Medulla oblongata (tissue), 1 donor: ENCODE results near the gene CLSTN2.

ENCODE experiments used
- DNase-seq: peaks from one replicate; pipeline ENCODE4 v3.0.0-alpha.2; 2015; ENCODE audit errors: extremely low spot score

CLSTN2 gene

GRCh38 chr3:140378571-140379340, 443.8 kb downstream of the CLSTN2 start:
- no peak for DNase-seq

GRCh38 chr3:140384028-140384771, 449.2 kb downstream of the CLSTN2 start:
- DNase-seq, result no peak

DNA sequence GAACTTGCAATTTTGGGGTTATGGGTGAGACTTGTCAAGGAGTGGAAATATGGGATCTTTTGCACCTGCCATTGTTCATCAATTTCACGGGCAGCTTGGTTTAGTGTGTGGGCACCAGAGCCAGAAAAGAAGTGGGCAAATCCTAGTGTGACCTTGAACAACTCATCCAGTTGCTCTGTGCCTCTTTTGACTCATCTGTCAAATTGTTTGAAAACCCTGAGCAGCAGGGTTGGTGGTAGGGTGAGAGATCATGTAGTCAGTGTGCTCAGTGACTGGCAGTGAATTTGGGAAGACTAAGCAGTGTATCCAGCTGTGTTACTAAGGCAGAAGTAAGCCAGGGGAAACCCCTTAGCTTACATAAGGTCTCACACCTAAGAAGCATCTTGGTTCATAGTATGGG, 449.9 kb downstream of the CLSTN2 start:
- no peak for DNase-seq

DNA sequence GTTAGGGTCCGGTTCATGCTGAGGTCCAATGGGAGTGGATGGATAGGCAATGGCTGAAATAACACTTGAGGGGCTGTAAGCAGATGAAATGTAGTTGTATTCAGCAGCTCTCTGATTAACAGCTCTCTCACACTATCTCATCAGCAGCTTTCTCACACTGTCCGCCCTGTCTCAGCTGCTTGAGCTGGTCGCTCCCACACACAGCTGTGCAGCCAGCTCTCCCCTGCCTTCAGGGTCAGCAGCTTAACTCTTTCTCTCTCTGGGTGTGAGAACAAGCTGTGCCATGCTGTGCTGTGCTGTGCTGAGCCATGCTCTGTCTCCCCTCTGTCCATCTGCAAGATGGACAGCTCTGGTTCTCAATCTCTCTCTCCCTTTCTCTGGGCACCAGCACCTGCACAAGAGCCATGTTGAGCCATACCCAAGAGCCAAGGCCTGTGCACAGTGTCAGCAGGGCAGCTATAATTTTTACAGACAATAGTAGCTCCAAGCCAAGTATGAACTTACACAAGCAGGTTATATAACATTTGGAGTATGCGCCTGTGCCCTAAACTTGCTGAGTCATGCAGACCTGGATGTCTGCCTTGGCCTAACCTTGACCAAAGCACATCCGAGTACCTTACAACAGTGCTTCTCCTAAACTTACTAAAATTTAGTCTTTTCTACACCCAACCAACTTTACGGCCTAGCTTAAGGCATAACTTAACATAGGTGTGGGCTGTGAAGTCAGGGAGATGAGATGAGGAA, 451.5 kb downstream of the CLSTN2 start:
- DNase-seq, result no peak

GRCh38 chr3:140387244-140387643, 452.3 kb downstream of the CLSTN2 start:
- no peak for DNase-seq

DNA sequence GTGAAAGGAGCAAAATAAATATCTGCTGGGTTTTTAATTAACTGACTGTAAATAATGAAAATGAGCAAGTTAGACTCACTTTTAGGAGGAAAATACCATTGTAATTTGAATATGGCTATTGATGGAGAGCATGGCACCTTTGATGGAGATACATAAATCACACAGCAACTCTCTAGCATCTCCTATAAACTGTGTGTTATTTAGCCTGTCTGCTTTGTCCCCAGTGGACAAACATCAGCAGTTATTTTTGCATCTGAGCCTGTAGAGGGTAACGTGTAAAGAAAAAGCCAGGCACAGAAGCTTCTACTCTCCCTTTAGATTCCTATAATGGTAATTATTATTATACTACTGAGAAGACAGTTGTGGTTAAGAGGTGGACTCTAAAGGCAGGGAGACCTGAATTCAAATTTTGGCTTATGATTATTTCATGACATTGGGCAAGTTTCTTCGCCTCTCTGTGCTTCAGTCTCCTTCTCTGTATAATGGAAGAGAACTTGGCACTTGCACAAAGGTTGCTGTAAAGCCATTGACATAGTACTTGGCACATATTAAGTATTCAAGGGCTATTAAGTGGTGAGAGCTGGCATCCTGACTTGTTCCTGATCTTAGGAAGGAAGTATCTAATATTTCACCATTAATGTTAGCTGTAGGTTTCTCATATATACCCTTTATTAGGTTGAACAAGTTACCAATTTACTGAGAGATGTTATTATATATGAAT, 453.4 kb downstream of the CLSTN2 start:
- no peak for DNase-seq

DNA sequence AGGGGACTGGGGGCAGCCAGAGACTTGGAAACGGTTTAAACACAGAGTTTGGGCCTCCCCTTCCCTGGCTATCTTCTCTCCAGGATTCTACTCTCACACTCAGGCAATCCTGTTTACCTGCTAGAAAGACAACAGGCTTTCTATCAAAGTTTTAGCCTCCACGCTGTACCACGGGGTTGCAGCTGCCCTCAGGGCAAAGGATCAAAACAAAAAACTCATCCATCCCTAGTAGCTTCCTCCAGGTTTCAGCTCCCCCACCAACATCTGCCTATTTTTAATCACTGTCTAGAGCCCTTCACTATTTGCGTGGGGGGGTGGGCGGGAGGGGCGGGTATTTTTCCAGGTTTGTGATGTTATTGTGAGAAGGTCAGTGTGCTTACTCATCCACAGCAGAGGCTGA, 456.1 kb downstream of the CLSTN2 start:
- no peak for DNase-seq

DNA sequence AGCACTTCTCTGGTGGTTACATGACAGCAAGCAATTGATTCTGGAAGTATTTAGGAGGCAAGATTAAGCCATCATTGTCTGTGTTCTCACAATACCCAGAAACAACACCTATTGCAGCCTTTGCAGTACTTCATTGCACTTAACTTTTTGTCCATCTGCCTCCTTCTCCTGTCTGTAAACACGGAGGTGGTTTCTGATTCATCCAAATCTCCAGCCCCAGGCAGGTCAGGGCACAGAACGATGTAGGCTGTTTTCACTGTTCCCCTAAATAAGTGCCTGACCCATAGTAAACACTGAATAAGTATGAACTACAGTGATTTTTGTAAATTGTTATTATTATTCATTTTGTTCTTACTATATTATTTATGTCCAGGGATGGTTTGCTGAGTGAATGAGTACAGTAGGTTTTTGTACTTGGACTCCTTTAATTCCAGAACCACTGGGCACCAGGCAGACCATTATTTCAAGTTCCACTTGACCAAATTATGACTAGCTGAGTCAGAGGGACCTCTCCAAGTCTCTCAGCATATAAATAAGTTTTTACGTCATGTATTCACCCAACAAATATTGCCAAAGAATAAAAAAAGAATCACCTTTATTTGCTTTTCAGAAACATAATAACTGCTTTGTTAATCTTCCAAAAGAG, 459.6 kb downstream of the CLSTN2 start:
- DNase-seq, result no peak

DNA sequence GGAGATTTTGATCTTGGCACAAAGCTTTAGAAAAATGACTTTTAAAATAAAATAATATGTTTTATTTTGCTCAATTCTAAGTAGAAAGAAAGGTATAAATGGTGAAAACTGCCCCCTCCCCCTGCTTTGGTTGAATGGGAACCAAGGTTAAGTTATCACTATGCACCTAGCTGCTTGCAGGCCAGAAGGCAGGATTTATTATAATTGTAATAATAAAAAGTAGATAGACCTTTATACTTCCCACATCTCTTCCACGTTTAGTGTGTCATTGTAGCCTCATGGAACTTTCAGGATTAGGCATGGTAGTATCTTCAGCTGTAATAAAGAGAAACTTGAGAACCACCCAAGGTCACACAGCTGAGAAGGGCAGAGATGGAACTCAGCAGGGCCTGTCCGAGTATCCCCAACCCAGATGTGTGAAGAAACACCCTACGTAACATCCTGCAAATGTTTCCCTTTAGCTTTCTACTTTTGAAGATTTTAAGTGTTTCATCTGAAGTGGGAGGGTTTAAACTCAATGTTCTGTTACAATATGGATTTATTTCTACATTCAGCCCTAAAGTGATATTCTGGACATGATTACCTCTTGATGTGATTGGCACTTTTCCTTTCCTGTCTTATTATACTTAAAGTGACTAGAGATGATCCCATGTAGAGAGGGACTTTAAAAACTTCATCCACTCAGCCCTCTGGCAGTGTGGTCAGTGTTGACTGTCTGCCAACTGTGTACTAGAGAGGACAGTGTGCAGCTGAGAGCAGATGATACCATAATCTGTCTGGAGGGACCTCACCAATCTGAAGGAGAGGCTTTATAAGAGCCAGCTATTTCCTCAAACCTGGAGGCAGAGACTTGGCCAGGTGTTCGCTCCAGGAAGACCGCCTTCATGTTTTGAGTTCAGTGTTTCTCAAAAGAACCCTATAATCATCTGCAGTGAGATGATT, 460.4 kb downstream of the CLSTN2 start:
- DNase-seq, result no peak

DNA sequence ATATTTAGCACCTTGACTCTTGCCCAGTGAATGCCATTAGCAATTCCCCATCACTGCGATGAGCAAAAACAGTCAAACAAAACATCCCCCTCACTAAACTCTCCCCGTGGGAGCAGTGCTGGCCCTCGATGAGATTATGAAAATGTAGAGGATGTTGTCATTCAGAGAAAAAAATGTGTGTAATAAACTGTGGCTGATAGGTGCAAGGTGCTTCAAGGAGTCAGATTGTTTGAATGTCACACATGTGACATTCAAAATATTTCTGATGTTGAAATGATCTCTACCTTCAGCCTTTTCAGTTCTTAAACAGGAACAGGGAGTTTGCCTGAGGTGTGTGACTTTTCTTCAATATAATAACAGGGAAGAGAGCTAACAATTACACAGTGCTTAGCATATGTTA, 461.1 kb downstream of the CLSTN2 start:
- no peak for DNase-seq

DNA sequence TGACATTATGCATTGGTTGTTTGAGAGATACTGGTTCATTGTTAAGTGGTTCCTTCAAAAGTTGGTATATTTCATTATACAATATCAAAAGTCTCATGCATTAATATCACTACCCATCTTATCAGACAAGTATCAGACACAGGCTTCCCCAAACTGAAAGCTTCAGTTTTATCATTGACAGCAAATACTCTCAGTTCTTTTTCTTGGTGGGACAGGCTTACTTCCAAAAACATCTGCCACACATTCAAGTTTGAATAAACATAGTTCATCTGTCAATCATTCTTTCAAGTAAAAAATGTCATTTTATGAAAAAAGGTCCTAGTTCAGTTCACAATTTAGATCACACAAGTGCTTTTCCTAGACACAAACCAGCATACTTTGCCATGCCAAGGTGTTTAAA, 462.9 kb downstream of the CLSTN2 start:
- DNase-seq, result no peak

DNA sequence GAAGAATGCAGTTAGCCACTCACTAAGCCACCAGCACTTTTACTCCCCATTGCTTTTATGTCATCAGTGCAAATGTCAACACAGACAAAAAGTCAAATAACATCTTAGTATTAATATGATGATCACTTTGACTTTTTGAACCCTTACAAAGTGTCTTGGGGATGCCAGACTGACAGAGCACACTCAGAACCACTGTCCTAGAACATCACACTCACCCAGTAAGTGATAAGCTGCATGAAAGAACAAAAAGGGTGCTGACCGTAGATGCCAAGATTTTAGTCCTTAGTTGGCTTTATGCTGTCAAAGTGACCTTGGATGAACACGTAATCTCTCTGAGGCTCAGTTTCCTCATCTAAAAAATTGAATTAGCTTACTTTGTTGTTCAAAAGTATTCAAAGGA, 463.4 kb downstream of the CLSTN2 start:
- DNase-seq, result no peak

GRCh38 chr3:140399871-140400270, 464.9 kb downstream of the CLSTN2 start:
- peak; percentile 42 for DNase-seq

- DNase-seq, result peak; percentile 30
These were observed 468.1 kb downstream of the CLSTN2 start for GRCh38 chr3:140403079-140403478.

DNA sequence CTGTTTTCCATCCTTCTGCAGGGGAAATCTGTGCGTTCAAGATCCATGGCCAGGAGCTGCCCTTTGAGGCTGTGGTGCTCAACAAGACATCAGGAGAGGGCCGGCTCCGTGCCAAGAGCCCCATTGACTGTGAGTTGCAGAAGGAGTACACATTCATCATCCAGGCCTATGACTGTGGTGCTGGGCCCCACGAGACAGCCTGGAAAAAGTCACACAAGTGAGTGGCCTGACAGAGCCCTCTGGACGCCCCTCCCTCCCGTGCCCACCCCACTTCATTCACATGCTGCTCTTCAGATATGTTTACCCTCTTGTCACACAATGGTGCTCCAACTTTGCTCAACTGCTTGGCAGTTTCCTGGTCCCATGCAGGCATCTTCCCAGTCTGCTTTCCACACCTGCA, 468.6 kb downstream of the CLSTN2 start:
- no peak for DNase-seq

DNA sequence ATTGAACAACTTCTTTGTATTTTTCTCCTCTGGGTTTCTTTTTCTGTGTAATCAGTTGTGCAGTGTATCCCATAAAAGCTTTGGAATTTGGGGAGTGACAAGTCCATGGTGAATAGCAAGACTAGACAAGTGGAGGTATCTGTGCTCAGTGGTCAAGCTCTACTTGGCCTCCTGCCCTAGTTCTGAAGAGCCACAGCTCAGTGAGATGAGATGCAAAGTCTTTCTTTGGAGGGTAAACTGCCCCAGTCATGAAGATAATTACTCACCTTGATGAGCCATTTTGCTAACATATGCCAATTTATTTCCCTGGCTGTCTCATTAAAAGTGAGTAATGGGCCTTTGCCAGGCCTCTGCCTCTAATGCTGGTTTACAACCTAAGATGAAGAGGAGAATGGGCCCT, 471.7 kb downstream of the CLSTN2 start:
- no peak for DNase-seq

DNA sequence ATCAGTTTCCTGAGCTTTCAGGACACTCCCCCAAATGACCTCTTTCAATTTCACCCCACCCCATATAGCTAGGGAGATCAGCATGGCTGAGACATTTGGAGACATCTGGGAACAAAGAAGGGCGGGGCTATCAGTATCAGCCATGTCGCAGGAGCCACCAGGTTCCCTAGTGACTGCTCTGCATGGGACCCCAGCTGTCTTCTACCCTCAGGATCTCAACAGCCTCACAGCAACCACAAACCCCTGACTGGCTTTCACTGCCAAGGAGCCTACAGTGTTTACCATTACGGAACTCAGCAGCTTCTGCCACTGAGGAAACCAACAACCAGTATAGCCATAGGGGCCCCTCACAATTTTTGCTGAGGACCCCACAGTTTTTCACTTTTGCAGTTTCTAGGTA, 473.3 kb downstream of the CLSTN2 start:
- DNase-seq, result no peak

DNA sequence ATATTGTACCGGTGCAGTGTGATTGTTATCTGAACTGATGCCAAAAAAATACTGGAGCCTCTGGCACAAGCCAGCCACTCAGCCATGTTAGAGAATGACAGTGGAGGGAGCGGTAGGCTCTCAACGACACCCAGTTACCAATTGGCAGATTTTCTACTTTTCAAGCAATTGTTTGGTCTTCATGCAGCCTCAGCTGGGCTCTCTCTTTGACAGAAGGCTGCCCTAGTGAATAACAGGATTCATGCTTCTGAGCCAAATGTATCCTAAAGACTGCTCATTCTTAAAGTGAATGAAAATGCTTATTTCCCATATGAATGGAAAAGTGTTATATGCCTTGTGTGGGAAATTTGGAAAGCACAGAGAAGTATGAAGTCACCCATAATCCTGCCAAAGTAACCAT, 481.7 kb downstream of the CLSTN2 start:
- peak; percentile 11 for DNase-seq

DNA sequence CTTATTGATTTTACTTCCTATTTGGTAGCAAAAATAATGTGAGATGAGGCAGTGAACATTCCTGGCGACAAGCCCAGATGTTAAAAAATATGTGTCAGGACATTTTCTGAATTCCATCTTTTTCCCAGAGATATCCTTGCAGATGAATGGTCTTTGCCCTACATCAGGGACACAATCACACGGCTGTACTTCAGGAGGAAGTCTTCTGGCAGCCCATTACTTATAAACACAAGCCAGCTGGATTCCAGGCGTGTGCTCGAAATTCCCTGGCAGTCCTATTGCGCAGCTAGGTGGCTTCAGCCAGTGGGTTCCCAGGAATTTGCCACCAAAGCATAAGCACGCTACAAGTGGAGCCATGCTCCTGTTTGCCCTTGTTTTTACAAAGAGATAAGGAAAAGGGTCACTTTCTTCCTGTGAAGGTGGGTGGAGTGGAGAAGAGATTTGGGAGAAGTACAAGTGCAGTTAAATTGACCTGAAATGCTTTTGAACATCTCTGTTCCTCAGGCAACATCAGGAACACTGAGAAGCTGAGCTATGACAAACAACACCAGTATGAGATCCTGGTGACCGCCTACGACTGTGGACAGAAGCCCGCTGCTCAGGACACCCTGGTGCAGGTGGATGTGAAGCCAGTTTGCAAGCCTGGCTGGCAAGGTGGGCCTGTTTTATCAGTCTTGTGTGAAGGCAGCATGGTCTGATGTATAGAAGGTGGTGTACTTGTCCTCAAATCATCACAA, 485.8 kb downstream of the CLSTN2 start:
- DNase-seq, result peak; percentile 9

GRCh38 chr3:140421884-140422283, 486.9 kb downstream of the CLSTN2 start:
- no peak for DNase-seq
